K562 (cell line): ENCODE results near the gene TLX2. TPM values are rescaled to one million over a fixed set of nuclear protein-coding genes. Genes with fewer than 3 reads are reported as not detected.

ENCODE experiments used
- CTBP1 ChIP-seq: fragments of 450-650 bp; IDR thresholded peaks from 2 replicates; pipeline ENCODE4 v1.6.1; 2016; ENCODE audit warnings: borderline replicate concordance
- FOXJ3 ChIP-seq: sonication (generic); formaldehyde crosslinking; IDR thresholded peaks from 2 replicates; pipeline ENCODE4 v1.4.0; 2020; ENCODE audit warnings: mild to moderate bottlenecking, missing genetic modification reagents
- MAFF ChIP-seq: IDR thresholded peaks from 2 replicates; pipeline ENCODE4 v1.6.1; 2012; ENCODE audit warnings: low read length, improper control_type of control experiment
- MEF2D ChIP-seq: conservative IDR thresholded peaks from 2 replicates; pipeline ENCODE4 v1.6.1; 2016; ENCODE audit warnings: low read depth, missing genetic modification characterization, missing compliant biosample characterization
- MGA ChIP-seq: fragments of 450-650 bp; IDR thresholded peaks from 2 replicates; pipeline ENCODE4 v1.6.1; 2016; ENCODE audit warnings: mild to moderate bottlenecking, moderate library complexity
- MTA1 ChIP-seq: fragments of 450-650 bp; IDR thresholded peaks from 2 replicates; pipeline ENCODE4 v1.6.1; 2017; ENCODE audit warnings: borderline replicate concordance
- NBN ChIP-seq: fragments of 450-650 bp; IDR thresholded peaks from 2 replicates; pipeline ENCODE4 v1.6.1; 2016; ENCODE audit warnings: low read depth, mild to moderate bottlenecking
- POLR2H ChIP-seq: IDR thresholded peaks from 2 replicates; pipeline ENCODE4 v1.6.1; 2016; ENCODE audit warnings: missing genetic modification characterization, low read depth, mild to moderate bottlenecking, control low read depth, missing compliant biosample characterization, moderate library complexity
- POU5F1 ChIP-seq: fragments of 150-350 bp; IDR thresholded peaks from 2 replicates; pipeline ENCODE4 v1.6.1; 2014; ENCODE audit warnings: borderline replicate concordance, low read length, low read depth, mild to moderate bottlenecking; ENCODE audit not compliant: partially characterized antibody
- ZFX ChIP-seq: sonication (generic); formaldehyde crosslinking; IDR thresholded peaks from 2 replicates; pipeline ENCODE4 v1.8.0; 2022; ENCODE audit warnings: mild to moderate bottlenecking, missing genetic modification reagents, moderate library complexity
- ZNF197 ChIP-seq: fragments of 200-800 bp; sonication (Bioruptor generic); IDR thresholded peaks from 2 replicates; pipeline ENCODE4 v1.6.1; 2016; ENCODE audit warnings: low read depth, missing genetic modification characterization, missing compliant biosample characterization
- polyA plus RNA-seq, 8 experiments: library from polyadenylated mRNA; depleted of rRNA in 4 of 8; stranded (reverse) in 5 of 8; unstranded in 3 of 8; fragments of >200 nt; fragmentation: Nextera tagmentation in 2 of 8; fragmentation: Illumina TruSeq in 1 of 8; extraction: Ambion mirVana in 2 of 8; extraction: Trizol in 1 of 8; gene quantifications; 2 replicates each; pipeline versions ENCODE4 v1.2.1 to v1.2.3, GENCODE V29; 2011 to 2014; ENCODE audit warnings: inconsistent platforms in 1 of 8, missing spikeins in 1 of 8
- total RNA-seq, 7 experiments: library from RNA; depleted of rRNA in 6 of 7; stranded (reverse); fragments of >200 nt in 6 of 7; fragmentation: Illumina TruSeq in 2 of 7; extraction: Trizol in 2 of 7; gene quantifications; 2 replicates each; pipeline versions ENCODE4 v1.2.1 to v1.2.3, GENCODE V29; 2011 to 2021; ENCODE audit warnings: low replicate concordance in 1 of 7

The TLX2 gene
- total and polyA plus RNA-seq, 9 of the 15 experiments (the other 6 are each of a cell fraction or from before 2014, with no cell fraction given): not detected

GRCh38 chr2:74529357-74530238 lies 15.3 kb downstream of the TLX2 start, which contains the start of the genes AUP1 and HTRA2 (continued):
- TF ChIP-seq MTA1 (peak; percentile 78; the same call in 1 of the 2 replicates), FOXJ3 (CRISPR knock-in tag) (no peak), POLR2H (peak; percentile 73), NBN (no peak), ZNF197 (CRISPR knock-in tag) (0 out of 2 replicates have a peak, but pooled peaks have one; percentile 79), MGA (peak; percentile 6; the same call in 1 of the 2 replicates), CTBP1 (peak; percentile 76), MAFF (no peak), ZFX (CRISPR knock-in tag) (peak; percentile 55), MEF2D (tag) (no peak), POU5F1 (peak; percentile 72)
